ENCODE measurements around the gene ARHGEF17.

The ARHGEF17 gene

GRCh38 chr11:73310661-73311393 is 2.8 kb downstream of the ARHGEF17 start:
- Histone ChIP-seq H3K27me3 (ENCODE audit: control insufficient read depth, insufficient read depth, low read length) (no peaks in the 10 kb centered on the region), H3K4me2 (ENCODE audit: low read length) (peak overlapping the region; percentile 99), H3K9ac (ENCODE audit: low read depth, low read length) (peak overlapping the region; percentile 69), H3K4me3 (ENCODE audit: low read length) (peak overlapping the region; percentile 77), H3K4me1 (ENCODE audit: control insufficient read depth, insufficient read depth, low read length) (peaks cover 70% of the 10 kb centered on the region), H3K9me3 (replicated peaks; ENCODE audit: low read length) (no peaks in the 10 kb centered on the region), H3K36me3 (ENCODE audit: insufficient read depth, low read length) (peaks cover 28% of the 10 kb centered on the region)

- peak overlapping the region; percentile 99 for H3K4me2 ChIP-seq (ENCODE audit: low read length)
- peaks cover 34% of the 10 kb centered on the region for H3K36me3 ChIP-seq (ENCODE audit: insufficient read depth, low read length)
- no peaks in the 10 kb centered on the region for H3K9me3 ChIP-seq (replicated peaks; ENCODE audit: low read length)
Observed at GRCh38 chr11:73311394-73311869, 3.4 kb downstream of the ARHGEF17 start.

GRCh38 chr11:73312036-73312435 is 4.0 kb downstream of the ARHGEF17 start:
- Histone ChIP-seq H3K4me1 (ENCODE audit: control insufficient read depth, insufficient read depth, low read length) (peaks cover 65% of the 10 kb centered on the region), H3K27me3 (ENCODE audit: control insufficient read depth, insufficient read depth, low read length) (no peaks in the 10 kb centered on the region), H3K4me3 (ENCODE audit: low read length) (peak overlapping the region; percentile 77), H3K9ac (ENCODE audit: low read depth, low read length) (peak overlapping the region; percentile 69), H3K9me3 (replicated peaks; ENCODE audit: low read length) (no peaks in the 10 kb centered on the region), H3K36me3 (ENCODE audit: insufficient read depth, low read length) (peaks cover 34% of the 10 kb centered on the region), H3K4me2 (ENCODE audit: low read length) (peak overlapping the region; percentile 99)

More at GRCh38 chr11:73311394-73311869, 3.4 kb downstream of the ARHGEF17 start:
- peak overlapping the region; percentile 77 for H3K4me3 ChIP-seq (ENCODE audit: low read length)
- H3K4me1 ChIP-seq (ENCODE audit: control insufficient read depth, insufficient read depth, low read length) = peaks cover 70% of the 10 kb centered on the region
- peak overlapping the region; percentile 69 for H3K9ac ChIP-seq (ENCODE audit: low read depth, low read length)
- H3K27me3 ChIP-seq (ENCODE audit: control insufficient read depth, insufficient read depth, low read length) = no peaks in the 10 kb centered on the region

- Histone ChIP-seq H3K36me3 (ENCODE audit: insufficient read depth, low read length) (peaks cover 34% of the 10 kb centered on the region), H3K9ac (ENCODE audit: low read depth, low read length) (peak overlapping the region; percentile 69), H3K4me3 (ENCODE audit: low read length) (peak overlapping the region; percentile 77), H3K4me2 (ENCODE audit: low read length) (peak overlapping the region; percentile 99), H3K27me3 (ENCODE audit: control insufficient read depth, insufficient read depth, low read length) (no peaks in the 10 kb centered on the region), H3K9me3 (replicated peaks; ENCODE audit: low read length) (no peaks in the 10 kb centered on the region), H3K4me1 (ENCODE audit: control insufficient read depth, insufficient read depth, low read length) (peaks cover 66% of the 10 kb centered on the region)
Observed at GRCh38 chr11:73312851-73313327, 4.8 kb downstream of the ARHGEF17 start.

GRCh38 chr11:73313652-73314051 is 5.6 kb downstream of the ARHGEF17 start:
- H3K4me3 ChIP-seq (ENCODE audit: low read length) = peak overlapping the region; percentile 77
- peaks cover 66% of the 10 kb centered on the region for H3K4me1 ChIP-seq (ENCODE audit: control insufficient read depth, insufficient read depth, low read length)
- no peaks in the 10 kb centered on the region for H3K27me3 ChIP-seq (ENCODE audit: control insufficient read depth, insufficient read depth, low read length)
- peaks cover 34% of the 10 kb centered on the region for H3K36me3 ChIP-seq (ENCODE audit: insufficient read depth, low read length)
- peak overlapping the region; percentile 99 for H3K4me2 ChIP-seq (ENCODE audit: low read length)
- no peaks in the 10 kb centered on the region for H3K9me3 ChIP-seq (replicated peaks; ENCODE audit: low read length)
- peak overlapping the region; percentile 69 for H3K9ac ChIP-seq (ENCODE audit: low read depth, low read length)

GRCh38 chr11:73314117-73314961 is 6.3 kb downstream of the ARHGEF17 start:
- Histone ChIP-seq H3K9ac (ENCODE audit: low read depth, low read length) (peak overlapping the region; percentile 69), H3K4me1 (ENCODE audit: control insufficient read depth, insufficient read depth, low read length) (peaks cover 65% of the 10 kb centered on the region), H3K27me3 (ENCODE audit: control insufficient read depth, insufficient read depth, low read length) (no peaks in the 10 kb centered on the region), H3K4me3 (ENCODE audit: low read length) (peak overlapping the region; percentile 77), H3K9me3 (replicated peaks; ENCODE audit: low read length) (no peaks in the 10 kb centered on the region), H3K36me3 (ENCODE audit: insufficient read depth, low read length) (peaks cover 36% of the 10 kb centered on the region), H3K4me2 (ENCODE audit: low read length) (peak overlapping the region; percentile 99)

- no peaks in the 10 kb centered on the region for H3K27me3 ChIP-seq (ENCODE audit: control insufficient read depth, insufficient read depth, low read length)
- H3K4me3 ChIP-seq (ENCODE audit: low read length) = no peak overlapping the region
- H3K9me3 ChIP-seq (replicated peaks; ENCODE audit: low read length) = no peaks in the 10 kb centered on the region
- H3K4me2 ChIP-seq (ENCODE audit: low read length) = peak overlapping the region; percentile 99
- peaks cover 54% of the 10 kb centered on the region for H3K4me1 ChIP-seq (ENCODE audit: control insufficient read depth, insufficient read depth, low read length)
- H3K36me3 ChIP-seq (ENCODE audit: insufficient read depth, low read length) = peaks cover 33% of the 10 kb centered on the region
- peak overlapping the region; percentile 18 for H3K9ac ChIP-seq (ENCODE audit: low read depth, low read length)
Observed at GRCh38 chr11:73315293-73316020, 7.4 kb downstream of the ARHGEF17 start.

- Histone ChIP-seq H3K4me3 (ENCODE audit: low read length) (no peak overlapping the region), H3K9ac (ENCODE audit: low read depth, low read length) (no peak overlapping the region), H3K36me3 (ENCODE audit: insufficient read depth, low read length) (peaks cover 25% of the 10 kb centered on the region), H3K4me2 (ENCODE audit: low read length) (no peak overlapping the region), H3K9me3 (replicated peaks; ENCODE audit: low read length) (no peaks in the 10 kb centered on the region), H3K4me1 (ENCODE audit: control insufficient read depth, insufficient read depth, low read length) (peaks cover 54% of the 10 kb centered on the region), H3K27me3 (ENCODE audit: control insufficient read depth, insufficient read depth, low read length) (no peaks in the 10 kb centered on the region)
Observed at GRCh38 chr11:73316422-73316821, 8.3 kb downstream of the ARHGEF17 start.

GRCh38 chr11:73317373-73317772 is 9.3 kb downstream of the ARHGEF17 start:
- H3K4me1 ChIP-seq (ENCODE audit: control insufficient read depth, insufficient read depth, low read length) = peaks cover 54% of the 10 kb centered on the region

GRCh38 chr11:73317803-73318202 is 9.7 kb downstream of the ARHGEF17 start:
- Histone ChIP-seq H3K4me3 (ENCODE audit: low read length) (no peak overlapping the region), H3K36me3 (ENCODE audit: insufficient read depth, low read length) (peaks cover 20% of the 10 kb centered on the region), H3K27me3 (ENCODE audit: control insufficient read depth, insufficient read depth, low read length) (no peaks in the 10 kb centered on the region), H3K9me3 (replicated peaks; ENCODE audit: low read length) (no peaks in the 10 kb centered on the region), H3K4me2 (ENCODE audit: low read length) (no peak overlapping the region), H3K4me1 (ENCODE audit: control insufficient read depth, insufficient read depth, low read length) (peaks cover 54% of the 10 kb centered on the region), H3K9ac (ENCODE audit: low read depth, low read length) (no peak overlapping the region)

More at GRCh38 chr11:73317373-73317772, 9.3 kb downstream of the ARHGEF17 start:
- Histone ChIP-seq H3K36me3 (ENCODE audit: insufficient read depth, low read length) (peaks cover 20% of the 10 kb centered on the region), H3K9me3 (replicated peaks; ENCODE audit: low read length) (no peaks in the 10 kb centered on the region), H3K9ac (ENCODE audit: low read depth, low read length) (no peak overlapping the region), H3K27me3 (ENCODE audit: control insufficient read depth, insufficient read depth, low read length) (no peaks in the 10 kb centered on the region), H3K4me2 (ENCODE audit: low read length) (no peak overlapping the region), H3K4me3 (ENCODE audit: low read length) (no peak overlapping the region)

Measured in skeletal muscle satellite cell (primary cell).